Activated naive CD4-positive, alpha-beta T cell treated with anti-CD3 and anti-CD28 coated beads, Interleukin-2, amount 50 U/mL, for 16 hours (primary cell): ENCODE data around the gene PROK2.

ENCODE experiments used
- DNase-seq: peaks from one replicate; pipeline ENCODE4 v3.0.0-alpha.2; 2020

Gene PROK2

DNA sequence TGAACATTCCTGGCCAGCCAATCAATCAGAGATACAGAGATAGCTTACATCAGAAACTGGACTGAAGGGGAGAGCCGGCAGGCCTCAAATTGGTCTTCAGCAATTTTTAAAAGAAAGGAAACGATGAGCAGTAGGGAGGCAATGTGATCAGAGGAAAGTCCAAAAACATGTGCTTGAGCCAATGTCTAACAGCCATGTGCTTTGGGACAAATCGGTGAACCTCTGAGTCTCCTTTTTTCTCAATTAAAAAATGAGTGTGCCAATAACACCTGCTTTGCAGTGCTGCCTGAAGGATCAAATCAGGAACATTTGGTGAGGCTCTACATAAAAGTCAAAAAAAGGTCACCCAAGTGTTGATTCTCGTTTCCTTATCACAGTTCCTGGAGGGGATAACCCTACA lies 52.3 kb downstream of the PROK2 start:
- no peak for DNase-seq

DNA sequence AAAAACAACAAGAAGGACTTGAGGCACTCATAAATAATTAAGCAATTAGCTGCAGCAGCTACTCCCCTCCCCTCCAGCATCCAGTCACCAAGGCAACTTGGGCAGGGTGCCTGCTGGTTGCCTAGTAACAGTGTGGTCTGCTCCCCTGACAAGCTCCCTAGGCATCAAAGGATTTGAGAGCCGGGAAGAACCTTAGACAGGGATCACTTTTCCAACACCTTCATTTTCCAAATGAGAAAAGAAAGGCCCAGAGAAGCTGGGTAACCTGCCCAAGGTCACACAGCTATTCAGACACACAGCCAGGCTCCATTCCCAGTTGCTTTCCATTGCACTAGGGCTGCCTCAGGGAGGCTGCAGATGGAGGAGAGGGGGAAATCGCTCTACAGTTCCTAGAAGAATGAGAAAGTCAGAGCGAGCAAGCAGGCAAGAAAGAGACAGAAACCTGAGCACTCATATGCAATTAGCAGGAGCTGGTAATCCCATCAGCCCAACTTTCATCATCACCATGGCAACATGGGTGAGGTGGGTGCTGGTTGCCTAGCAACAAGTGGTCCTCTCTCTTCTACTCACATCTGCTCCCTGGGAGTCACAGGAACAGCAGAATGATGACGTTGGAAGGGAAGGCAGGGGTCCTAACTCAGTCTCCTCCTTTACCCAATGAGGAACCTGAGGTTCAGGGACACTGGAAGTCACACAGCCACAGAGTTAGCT lies 56.2 kb downstream of the PROK2 start:
- DNase-seq = no peak

- peak; percentile 37 for DNase-seq
Observed at GRCh38 chr3:71726146-71726545, 58.8 kb downstream of the PROK2 start.

GRCh38 chr3:71725271-71725991 lies 59.5 kb downstream of the PROK2 start, which contains the start of gene EIF4E3:
TSS of gene EIF4E3 (minus strand) at chr3:71725402. CDS start at chr3:71725367, 35 bp downstream.
- peak; percentile 42 for DNase-seq

- DNase-seq = peak; percentile 49
Observed at GRCh38 chr3:71724584-71725270, 60.2 kb downstream of the PROK2 start.

DNA sequence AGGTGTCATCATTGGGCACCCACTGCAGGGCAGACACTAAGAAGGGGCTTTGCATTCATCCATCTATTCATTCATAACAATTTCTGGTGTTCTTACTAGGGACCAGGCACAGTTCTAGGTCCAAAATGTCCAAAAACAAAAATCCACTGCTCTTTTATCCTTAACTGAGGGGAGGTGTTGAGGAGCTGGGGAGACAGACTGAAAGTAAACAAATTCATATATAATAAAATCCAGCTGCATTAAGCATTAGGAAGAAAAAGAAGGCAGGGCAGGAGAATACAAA lies 60.8 kb downstream of the PROK2 start:
- DNase-seq = no peak

- peak; percentile 58 for DNase-seq
Observed at GRCh38 chr3:71723452-71724170, 61.3 kb downstream of the PROK2 start.

GRCh38 chr3:71722693-71723092 lies 62.3 kb downstream of the PROK2 start:
- no peak for DNase-seq
